Esophagus squamous epithelium (tissue), 5 donors: ENCODE results near the gene MRPL51. TPM values are rescaled to one million over a fixed set of nuclear protein-coding genes. Genes with fewer than 3 reads are reported as not detected.

ENCODE experiments used
- DNase-seq: peaks from one replicate; lab custom pipeline; 2025; lab: John Stamatoyannopoulos, UW
- H3K27ac ChIP-seq, 4 donors: fragments of 200-600 bp; sonication (generic); one replicate each; pipeline ENCODE4 v1.5.1; 2016 to 2019; ENCODE audit warnings: mild to moderate bottlenecking in 1 of 4
- H3K27me3 ChIP-seq, 4 donors: fragments of 200-600 bp; sonication (generic); 1 replicate in 3 of 4; 2 replicates in 1 of 4; pipeline versions ENCODE4 v1.5.1 to v1.6.0; 2017 to 2021; ENCODE audit warnings: antibody characterized with exemption in 1 of 4
- H3K36me3 ChIP-seq, 3 donors: fragments of 200-600 bp; sonication (generic); one replicate each; pipeline ENCODE4 v1.5.1; 2016 to 2019
- H3K4me1 ChIP-seq, 3 donors: fragments of 200-600 bp; sonication (generic); one replicate each; pipeline ENCODE4 v1.5.1; 2017 to 2019
- H3K4me3 ChIP-seq, 4 donors: fragments of 200-600 bp; sonication (generic); 1 replicate in 3 of 4; 2 replicates in 1 of 4; pipeline ENCODE4 v1.5.1; 2016 to 2019; ENCODE audit warnings: mild to moderate bottlenecking in 2 of 4, moderate library complexity in 1 of 4
- H3K9me3 ChIP-seq, 3 donors: fragments of 200-600 bp; sonication (generic); one replicate each; pipeline ENCODE4 v1.5.1; 2016 to 2019
- POLR2A ChIP-seq, 4 donors: fragments of 450-650 bp; IDR thresholded peaks; one replicate each; pipeline ENCODE4 v1.6.1; 2017; ENCODE audit warnings: antibody characterized with exemption in 4 of 4, mild to moderate bottlenecking in 4 of 4, moderate library complexity in 3 of 4
- WGBS, 2 donors: methylation state at CpG; one replicate each; pipeline ENCODE4 v1.1.5; 2018; 5-methylcytosine and 5-hydroxymethylcytosine counted together
- intact Hi-C: fragments of 100-400 bp; cut with DNase I; formaldehyde crosslinking; loops from one replicate; pipeline ENCODE4 v1.15.0; 2022
- total RNA-seq, 4 donors: library from RNA; depleted of rRNA; stranded (reverse); fragments of >200 nt; gene quantifications; one replicate each; pipeline ENCODE4 v1.1.0, GENCODE V29; 2016
- TF ChIP-seq, protein P1 (sequence below), 6 experiments: fragments of 450-650 bp in 4 of 6; fragments of 200-600 bp in 2 of 6; sonication (generic) in 2 of 6; IDR thresholded peaks; one replicate each; pipeline ENCODE4 v1.5.1; 2016 to 2019; ENCODE audit warnings: antibody characterized with exemption in 6 of 6, mild to moderate bottlenecking in 4 of 6, moderate library complexity in 4 of 6
- donor health status: DM: yes; HTN: yes; CAD: no.

The MRPL51 gene
- total RNA-seq, 4 donors from 2014 or later: 36.3 to 95.5 (median 72.6) TPM

DNA sequence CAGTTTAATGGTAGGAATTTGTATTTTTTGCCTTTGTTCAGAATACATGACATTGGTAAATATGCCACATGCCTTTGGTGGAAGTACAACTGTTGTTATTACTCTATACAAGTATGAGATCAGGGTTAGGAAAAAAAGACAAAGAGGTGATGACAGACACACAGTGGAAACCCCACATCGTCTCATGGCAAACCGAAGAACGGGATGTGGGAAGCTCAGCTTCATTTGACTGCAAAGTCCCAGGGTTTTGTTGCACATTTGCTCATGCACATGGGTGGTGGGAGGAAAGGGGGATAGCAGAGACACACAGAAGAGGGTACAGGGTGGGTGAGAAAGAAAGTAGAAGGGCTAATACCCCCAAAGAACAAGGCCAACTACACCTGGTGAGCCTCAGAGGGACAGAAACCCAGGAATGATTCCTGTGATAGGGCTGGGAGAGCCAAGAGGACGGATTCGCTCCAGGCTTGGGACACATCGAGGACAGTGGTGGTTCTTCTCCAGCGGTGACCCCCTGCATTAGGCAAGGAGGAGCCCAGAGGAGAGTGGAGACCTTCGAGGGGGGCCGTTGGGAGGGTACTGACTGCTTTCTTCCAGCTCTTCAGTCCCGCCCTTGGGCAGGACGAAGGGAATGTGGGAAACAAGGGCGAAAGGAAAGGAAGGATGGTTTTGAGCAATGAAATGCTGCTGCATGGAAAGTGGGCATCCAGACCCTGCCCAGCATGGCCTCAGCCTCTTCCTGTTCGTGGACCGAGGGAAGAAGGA lies 30.6 kb downstream of the MRPL51 start:
- DNase-seq: no peak
- H3K9me3 ChIP-seq: no peaks in the 10 kb centered on the region
- peak overlapping the region; percentile 16 to 81 (median 51) for H3K27ac ChIP-seq
- TF ChIP-seq POLR2A (IDR thresholded peaks at IDR 0.05): no peak
- TF ChIP-seq, protein P1, sequence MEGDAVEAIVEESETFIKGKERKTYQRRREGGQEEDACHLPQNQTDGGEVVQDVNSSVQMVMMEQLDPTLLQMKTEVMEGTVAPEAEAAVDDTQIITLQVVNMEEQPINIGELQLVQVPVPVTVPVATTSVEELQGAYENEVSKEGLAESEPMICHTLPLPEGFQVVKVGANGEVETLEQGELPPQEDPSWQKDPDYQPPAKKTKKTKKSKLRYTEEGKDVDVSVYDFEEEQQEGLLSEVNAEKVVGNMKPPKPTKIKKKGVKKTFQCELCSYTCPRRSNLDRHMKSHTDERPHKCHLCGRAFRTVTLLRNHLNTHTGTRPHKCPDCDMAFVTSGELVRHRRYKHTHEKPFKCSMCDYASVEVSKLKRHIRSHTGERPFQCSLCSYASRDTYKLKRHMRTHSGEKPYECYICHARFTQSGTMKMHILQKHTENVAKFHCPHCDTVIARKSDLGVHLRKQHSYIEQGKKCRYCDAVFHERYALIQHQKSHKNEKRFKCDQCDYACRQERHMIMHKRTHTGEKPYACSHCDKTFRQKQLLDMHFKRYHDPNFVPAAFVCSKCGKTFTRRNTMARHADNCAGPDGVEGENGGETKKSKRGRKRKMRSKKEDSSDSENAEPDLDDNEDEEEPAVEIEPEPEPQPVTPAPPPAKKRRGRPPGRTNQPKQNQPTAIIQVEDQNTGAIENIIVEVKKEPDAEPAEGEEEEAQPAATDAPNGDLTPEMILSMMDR (IDR thresholded peaks at IDR 0.05): no peak
- H3K4me1 ChIP-seq: peaks cover 0 to 62% (median 21%) of the 10 kb centered on the region in 3 donors
- intact Hi-C loops: loop anchor here (5.0 to 10.0 kb wide), 2 partner anchors 35 to 138 kb away; no protein-coding TSS in a partner anchor
- no peak overlapping the region for H3K4me3 ChIP-seq
- H3K27me3 ChIP-seq: no peaks in the 10 kb centered on the region
- peaks cover 12 to 92% (median 39%) of the 10 kb centered on the region in 3 donors for H3K36me3 ChIP-seq
- 74 to 82% methylated on average over 13 to 14 of the region's 14 CpGs for WGBS, 2 donors

DNA sequence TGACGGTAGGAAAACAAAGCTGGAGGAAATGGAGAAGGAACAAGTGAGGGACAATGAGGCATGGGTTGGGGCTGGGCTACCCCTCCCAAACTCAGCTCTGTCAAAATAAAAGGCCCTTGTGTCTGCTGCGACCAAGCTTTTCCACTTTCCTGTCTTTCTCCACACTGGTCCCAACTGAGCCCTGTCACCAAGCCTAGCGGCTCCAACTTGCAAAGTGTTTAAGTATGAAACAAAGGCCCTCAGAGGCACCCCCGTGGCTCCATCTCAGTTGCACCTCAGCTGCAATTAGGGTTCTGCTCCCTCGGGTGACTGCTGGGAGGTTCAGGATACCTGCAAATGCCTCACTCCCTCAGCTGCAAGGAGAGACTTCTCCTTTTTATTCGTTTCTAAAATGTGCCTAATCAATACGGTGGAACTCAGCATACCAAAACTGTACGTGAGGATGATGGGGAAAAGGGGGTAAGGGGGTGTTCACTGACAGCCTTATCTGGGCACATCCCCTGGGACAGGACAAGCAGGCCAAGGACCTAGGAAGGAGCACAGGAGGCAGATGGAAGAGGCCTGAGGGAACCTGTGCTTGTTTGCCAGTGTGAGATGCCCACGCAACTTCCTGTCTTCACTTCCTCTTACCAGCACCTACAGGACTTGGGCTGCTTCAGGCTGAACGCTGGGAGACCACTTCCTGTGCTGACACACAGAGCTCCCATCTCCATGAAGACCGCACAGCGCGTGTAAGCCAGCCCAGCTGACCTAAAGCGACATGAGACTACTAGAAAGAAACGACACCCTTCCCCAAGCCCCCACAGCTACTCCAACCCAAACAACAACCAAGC lies 31.4 kb downstream of the MRPL51 start:
- DNase-seq: peak; percentile 65
- H3K4me1 ChIP-seq: peaks cover 0 to 55% (median 21%) of the 10 kb centered on the region in 3 donors
- H3K27me3 ChIP-seq: no peaks in the 10 kb centered on the region
- TF ChIP-seq, protein P1 (IDR thresholded peaks at IDR 0.05): no peak
- no peak for TF ChIP-seq POLR2A (IDR thresholded peaks at IDR 0.05)
- no peaks in the 10 kb centered on the region for H3K9me3 ChIP-seq
- peak overlapping the region; percentile 1 to 81 (median 51) for H3K27ac ChIP-seq
- H3K4me3 ChIP-seq: no peak overlapping the region
- intact Hi-C loops: loop anchor here (5.0 to 10.0 kb wide), 2 partner anchors 34 to 137 kb away; no protein-coding TSS in a partner anchor
- peaks cover 12 to 97% (median 44%) of the 10 kb centered on the region in 3 donors for H3K36me3 ChIP-seq
- WGBS, 2 donors: 52 to 60% methylated on average over 8 to 11 of the region's 15 CpGs

DNA sequence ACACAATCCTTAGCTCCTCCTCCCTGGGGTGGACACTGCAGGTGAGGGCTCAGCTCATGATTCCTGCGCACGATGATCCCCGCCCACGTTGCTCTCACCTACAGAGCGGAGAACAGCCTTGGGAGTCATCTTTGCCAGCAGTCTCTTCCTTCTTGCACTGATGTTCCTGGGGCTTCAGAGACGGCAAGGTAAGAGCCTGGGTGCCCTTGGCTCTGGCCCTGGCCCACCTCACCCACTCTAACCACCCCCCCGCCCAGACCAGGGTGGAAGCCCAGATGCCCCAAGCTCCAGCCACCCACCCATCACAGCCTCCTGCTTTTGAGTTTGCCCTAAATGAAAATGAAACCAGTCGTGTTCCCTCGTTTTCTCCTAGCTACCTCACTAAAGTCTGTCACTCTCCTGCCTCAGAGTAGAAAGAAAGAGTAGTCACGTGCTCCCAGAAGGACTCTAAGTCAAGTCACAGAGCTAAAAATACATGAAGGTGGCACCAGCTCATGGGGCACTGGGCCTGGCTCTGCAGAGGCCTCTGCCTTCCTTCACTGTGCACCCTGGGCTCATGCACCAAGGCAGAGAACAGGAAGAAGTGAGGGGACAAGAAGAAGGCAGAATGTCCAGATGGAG lies 32.2 kb downstream of the MRPL51 start:
- H3K4me1 ChIP-seq: peaks cover 0 to 48% (median 21%) of the 10 kb centered on the region in 3 donors
- H3K27ac ChIP-seq: peak overlapping the region; percentile 1 to 81 (median 51)
- intact Hi-C loops: loop anchor here (5.0 to 10.0 kb wide), 2 partner anchors 34 to 136 kb away; no protein-coding TSS in a partner anchor
- 80 to 83% methylated on average over 3 to 8 of the region's 10 CpGs for WGBS, 2 donors
- H3K9me3 ChIP-seq: no peaks in the 10 kb centered on the region
- H3K36me3 ChIP-seq: peaks cover 12 to 95% (median 44%) of the 10 kb centered on the region in 3 donors
- H3K4me3 ChIP-seq: no peak overlapping the region
- no peak for DNase-seq
- no peaks in the 10 kb centered on the region for H3K27me3 ChIP-seq
- TF ChIP-seq POLR2A (IDR thresholded peaks at IDR 0.05): no peak
- TF ChIP-seq, protein P1 (IDR thresholded peaks at IDR 0.05): no peak

DNA sequence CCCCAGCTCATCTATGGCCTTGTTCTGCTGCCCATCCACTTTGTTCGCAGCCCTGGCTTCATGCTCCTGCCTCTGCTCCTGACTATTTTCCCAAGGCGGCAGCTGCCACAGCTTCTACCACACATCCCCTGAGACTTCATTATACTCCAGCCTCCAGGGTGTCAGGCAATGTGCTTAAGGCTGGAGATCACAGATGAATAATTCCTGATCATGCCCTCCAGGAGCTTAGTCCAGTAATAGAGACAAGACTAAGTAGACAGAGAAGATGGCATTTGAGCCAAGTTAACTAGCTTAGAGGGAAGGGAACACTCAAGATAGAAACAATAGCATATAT lies 34.1 kb downstream of the MRPL51 start:
- H3K9me3 ChIP-seq: no peaks in the 10 kb centered on the region
- no peak overlapping the region for H3K4me3 ChIP-seq
- WGBS, 2 donors: 91 to 100% methylated on average over 1 to 2 of the region's 2 CpGs
- H3K36me3 ChIP-seq: peaks cover under 1 to 94% (median 50%) of the 10 kb centered on the region in 3 donors
- TF ChIP-seq, protein P1 (IDR thresholded peaks at IDR 0.05): no peak
- no peak for TF ChIP-seq POLR2A (IDR thresholded peaks at IDR 0.05)
- H3K27ac ChIP-seq: no peak overlapping the region
- no peak for DNase-seq
- H3K27me3 ChIP-seq: no peaks in the 10 kb centered on the region
- H3K4me1 ChIP-seq: peaks cover 0 to 36% (median 18%) of the 10 kb centered on the region in 3 donors
- intact Hi-C loops: no loop called here
